Middle frontal gyrus (tissue), 1 donor: ENCODE results near the gene PTPN5.
A peak's percentile ranks its signal among the peaks of the same experiment; 100 is the strongest.

Experiments used
- DNase-seq: peaks from one replicate; pipeline ENCODE4 v3.0.0-alpha.2; 2015; ENCODE audit warnings: low spot score; ENCODE audit errors: extremely low spot score

The PTPN5 gene

GRCh38 chr11:18713646-18714442 lies 77.8 kb downstream of the PTPN5 start:
- DNase-seq: no peak

GRCh38 chr11:18710545-18710944 lies 81.1 kb downstream of the PTPN5 start:
- no peak for DNase-seq

DNA sequence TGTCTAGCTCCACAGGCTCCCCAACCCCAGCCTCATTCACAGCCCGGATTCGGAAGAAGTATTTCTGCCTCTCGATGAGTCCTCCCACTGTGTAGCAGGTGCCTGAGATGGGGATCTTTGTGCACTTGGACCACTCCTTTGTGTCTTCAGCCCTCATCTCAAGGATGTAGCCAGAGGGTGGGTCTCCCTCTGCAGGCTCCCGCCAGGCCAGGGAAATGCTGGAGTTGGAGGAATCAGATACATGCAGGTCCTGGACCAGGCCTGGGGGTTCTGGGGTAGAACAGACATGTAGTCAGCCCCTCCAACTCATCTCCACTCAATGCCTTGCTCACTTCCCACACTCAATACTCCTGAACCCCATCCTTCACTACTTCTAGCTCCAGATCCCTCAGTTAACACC lies 82.2 kb downstream of the PTPN5 start:
- no peak for DNase-seq

GRCh38 chr11:18707811-18708340 lies 83.7 kb downstream of the PTPN5 start:
- DNase-seq: no peak

DNA sequence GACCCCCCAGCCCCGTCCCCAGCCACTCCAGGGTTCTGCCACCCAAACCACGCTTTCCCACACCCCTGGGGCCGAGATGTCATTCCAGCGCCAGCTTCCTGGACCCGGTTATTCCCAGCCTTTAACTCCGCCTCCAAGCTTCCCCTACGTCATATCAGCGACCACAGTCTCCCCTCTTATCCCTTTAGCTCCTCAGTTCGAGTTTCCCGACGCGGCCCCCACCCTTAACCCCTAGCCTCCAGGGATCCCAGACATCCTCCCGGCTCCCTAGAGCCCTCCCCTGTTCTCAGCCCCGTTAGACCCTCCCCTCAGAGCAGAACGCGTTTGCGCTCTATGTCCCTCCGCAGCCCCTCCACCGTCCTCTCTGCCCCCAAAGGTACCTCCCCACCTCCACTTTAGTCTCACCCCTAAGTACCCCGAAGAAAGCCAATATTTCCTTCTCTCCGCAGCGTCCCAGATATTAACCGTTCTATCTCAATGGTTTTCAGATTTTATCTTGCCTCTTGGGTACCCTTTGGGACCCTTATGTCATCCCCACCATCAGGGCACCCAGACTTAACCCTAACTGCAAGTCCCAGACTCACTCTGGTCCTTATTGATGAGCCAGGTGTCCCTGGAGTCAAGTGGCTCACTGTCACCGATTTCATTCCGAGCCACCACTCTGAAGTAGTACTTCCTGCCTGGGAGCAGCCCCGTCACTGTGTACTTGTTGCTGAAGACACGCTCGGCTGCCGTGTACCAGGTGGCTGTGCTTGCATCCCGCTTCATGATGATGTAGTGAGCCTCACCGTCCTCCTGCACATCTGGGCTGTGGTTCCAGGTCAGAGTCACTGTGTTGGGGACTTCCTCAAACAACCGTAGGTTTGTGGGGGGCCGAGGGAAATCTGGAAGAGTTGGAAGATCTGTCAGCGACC lies 85.0 kb downstream of the PTPN5 start:
- DNase-seq: no peak

DNA sequence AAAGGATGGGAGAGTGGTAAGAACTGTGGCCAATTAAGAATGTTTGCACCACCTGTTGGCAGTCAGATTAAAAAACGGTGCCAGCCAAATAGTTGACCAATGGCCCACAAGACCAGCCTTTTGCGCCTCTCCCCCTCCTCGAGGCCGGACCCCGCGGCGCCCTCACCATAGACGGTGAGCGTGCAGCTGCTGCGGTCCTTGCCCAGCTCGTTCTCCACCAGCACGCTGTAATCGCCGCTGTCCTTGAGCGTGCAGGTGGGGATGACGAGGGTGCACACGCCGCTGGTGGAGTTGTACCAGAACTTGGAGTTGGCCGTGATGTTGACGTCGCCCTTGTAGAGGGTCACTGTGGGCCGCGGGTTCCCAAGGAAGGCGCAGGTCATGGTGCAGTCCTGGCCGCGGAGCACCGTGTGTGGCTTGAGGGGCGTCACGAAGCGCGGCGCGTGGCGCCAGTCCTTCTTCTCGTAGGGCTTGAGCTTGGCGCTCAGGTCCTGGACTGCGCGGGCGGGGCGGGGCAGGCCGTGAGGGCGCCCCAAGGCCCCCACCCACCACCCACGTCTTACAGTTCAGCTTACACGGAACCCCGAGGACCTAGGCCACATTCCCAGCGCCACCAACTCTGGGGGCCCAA lies 85.8 kb downstream of the PTPN5 start:
- DNase-seq: no peak

DNA sequence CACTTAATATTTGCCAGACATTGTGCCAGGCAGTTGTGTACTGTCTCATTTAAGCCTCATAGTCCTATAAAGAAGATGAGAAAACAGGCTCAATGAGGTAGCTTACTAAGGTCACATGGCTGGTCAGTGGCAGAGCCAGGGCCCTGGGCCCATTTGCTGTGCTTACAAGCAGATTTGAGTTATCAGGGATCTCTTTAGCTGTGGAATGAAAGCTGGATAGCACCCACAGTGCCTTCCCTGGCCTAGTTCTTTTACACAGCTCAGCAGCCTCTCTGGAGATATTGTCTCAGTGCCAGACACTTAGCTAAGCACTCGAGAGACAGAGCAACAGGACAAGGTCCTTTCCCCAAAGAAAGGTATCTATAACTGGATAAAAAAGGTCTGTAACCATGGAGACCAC lies 86.9 kb downstream of the PTPN5 start:
- DNase-seq: no peak

GRCh38 chr11:18704045-18704645 lies 87.5 kb downstream of the PTPN5 start:
- DNase-seq: no peak

GRCh38 chr11:18703001-18703763 lies 88.4 kb downstream of the PTPN5 start:
- DNase-seq: no peak

- no peak for DNase-seq
These were observed 89.9 kb downstream of the PTPN5 start for GRCh38 chr11:18701614-18702216.

GRCh38 chr11:18700872-18701271 lies 90.7 kb downstream of the PTPN5 start:
- DNase-seq: no peak

- DNase-seq: no peak
These were observed 91.2 kb downstream of the PTPN5 start for GRCh38 chr11:18700375-18700774.

- no peak for DNase-seq
These were observed 91.7 kb downstream of the PTPN5 start for GRCh38 chr11:18699848-18700261.

GRCh38 chr11:18699269-18699596 lies 92.4 kb downstream of the PTPN5 start:
- DNase-seq: no peak

DNA sequence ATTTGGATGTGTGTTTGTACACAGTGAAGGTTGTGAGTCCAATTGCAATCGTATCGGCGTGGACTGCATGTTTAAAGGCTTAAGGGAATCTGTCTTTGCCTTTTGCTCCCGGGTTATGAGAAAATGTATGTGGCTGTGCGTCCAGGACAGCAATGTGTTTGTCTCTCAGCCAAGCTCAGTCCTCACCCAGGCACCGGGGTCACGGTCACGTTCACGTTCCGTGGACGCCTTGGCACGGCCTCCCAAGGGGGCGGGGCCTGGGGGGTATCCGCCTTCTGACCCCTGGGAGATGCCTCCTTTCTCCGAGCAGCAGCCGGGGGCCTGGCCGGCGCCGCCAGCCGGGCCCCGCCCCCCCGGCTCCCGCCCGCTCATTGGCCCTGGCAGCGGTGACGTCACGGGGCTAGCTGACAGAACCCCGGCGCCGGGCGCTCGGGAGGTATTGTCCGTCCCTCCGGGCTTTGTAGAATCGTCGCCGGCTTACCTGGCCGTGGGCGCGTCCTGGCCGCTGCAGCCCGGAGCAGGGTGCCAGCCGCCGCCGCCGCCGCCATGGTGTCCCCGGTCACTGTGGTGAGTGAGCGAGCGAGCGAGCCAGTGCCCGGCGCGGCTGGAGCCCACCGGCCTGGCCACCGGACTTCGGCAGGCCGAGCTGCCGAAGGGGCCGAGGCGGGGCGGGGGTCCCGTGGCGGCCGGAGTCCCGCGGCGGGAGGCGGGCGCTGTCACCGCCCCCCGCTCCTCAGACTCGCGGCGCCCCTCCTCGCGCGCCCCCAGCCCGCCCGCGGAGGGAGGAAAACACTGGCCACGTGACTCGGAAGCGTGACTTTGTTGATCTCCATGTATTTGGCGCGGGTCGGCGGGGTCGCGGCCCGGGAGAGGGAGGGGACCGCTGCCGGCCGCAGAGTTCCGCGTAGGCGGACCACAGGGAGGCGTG lies 93.0 kb downstream of the PTPN5 start, which contains the start of gene TMEM86A:
Gene TMEM86A (plus strand): TSS at position 439 of the 928 bp plus-strand sequence. CDS start 108 bp downstream, at position 547.
- peak; percentile 81 for DNase-seq

DNA sequence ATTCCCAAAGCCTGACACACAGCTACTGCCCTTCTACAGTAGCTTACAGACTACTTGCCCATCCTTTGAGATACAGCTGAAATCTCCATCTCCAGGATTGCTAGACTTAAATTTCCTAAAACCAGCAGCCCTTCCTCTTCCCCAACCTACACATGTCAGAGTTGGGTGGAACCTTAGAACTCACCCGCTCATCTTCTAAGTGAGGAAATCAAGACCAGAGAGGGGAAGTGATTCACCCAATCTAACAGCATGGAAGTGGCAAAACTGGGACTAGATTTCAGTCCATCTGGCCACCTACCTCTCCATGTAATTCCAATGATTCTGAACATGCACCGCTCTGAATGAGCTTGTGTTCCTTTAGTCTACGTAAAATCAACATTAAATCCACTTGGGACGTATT lies 94.0 kb downstream of the PTPN5 start:
- DNase-seq: no peak

DNA sequence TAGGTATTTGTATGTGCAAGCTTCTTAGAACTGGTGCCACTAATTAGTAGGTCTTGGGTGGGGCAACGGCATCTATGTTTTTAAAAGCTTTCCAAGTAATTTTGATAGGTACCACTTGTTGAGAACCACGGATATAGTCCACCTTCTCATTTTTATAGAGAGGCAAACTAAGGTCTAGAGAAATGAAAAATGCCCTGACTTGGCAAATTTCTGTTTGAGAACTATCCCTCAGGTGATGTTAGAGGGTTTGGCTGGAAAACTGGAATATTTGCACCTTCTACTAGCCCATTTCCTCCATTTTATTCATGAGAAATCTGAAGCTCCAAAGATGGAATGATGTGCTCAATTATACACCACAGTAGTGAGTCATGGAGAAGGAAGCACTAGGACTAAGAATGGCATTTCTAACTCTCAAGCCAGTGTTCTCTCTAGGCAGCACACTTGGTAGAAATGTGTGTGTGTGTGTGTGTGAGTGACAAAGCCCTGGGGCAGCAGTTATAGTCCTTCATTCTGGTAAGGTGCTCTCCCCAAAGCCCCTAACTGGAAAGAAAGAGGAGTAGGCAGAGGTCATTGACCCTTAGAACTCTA lies 94.9 kb downstream of the PTPN5 start:
- no peak for DNase-seq

DNA sequence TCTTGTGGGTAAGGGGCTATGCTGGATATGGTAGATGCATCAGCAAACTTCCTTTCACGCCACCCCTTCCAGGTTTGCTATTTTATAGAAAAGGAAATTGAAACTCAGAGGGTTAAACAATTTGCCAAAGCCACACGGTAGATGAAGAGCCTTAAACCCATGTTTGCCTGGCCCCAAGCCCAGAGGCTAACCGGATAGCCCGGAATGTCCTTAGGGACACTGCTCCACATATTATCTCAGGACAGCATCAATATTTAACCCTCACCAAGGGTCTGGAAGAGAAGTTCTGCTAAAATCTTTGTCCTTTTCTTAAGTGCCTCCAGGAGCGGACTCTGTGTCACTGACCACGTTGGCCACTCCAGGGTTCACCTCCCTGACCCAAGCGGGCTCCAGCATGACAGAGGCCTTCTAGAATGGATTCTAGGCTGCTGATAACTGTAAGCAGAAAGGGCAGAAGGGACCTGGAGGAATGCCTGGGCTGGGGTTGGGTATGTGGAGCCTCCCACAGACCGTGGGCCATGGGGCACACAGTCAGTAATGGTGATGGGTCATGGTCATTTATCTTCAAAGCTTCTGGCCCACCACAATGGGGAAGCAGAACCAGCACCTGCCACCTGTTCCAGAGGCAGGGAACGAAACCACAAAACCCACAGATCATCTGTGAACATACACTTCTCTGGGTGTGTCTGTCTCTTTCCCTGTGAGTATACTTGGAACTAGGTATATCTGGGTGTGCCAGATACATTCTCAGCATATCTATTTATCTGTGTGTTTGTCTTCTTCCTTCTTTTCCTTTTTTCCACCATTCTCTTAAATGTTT lies 98.4 kb downstream of the PTPN5 start:
- no peak for DNase-seq
